HG03139 (cell line): Measurements from ENCODE around the gene RNU1-4.
"Not testable (repeated sequence)": the region's sequence is repeated elsewhere in the genome, so short reads cannot be mapped to it uniquely, and the experiment has no call there.

ENCODE experiments used
- ATAC-seq: cut with Tn5 transposase; IDR thresholded peaks from one replicate; pipeline ENCODE4 v1.9.1; 2021; ENCODE audit not compliant: unreplicated experiment

RNU1-4 gene

GRCh38 chr1:16740047-16740964, at the start of gene RNU1-4:
TSS of gene RNU1-4 (plus strand) at chr1:16740516.
- peak; percentile 83 for ATAC-seq

GRCh38 chr1:16690971-16691682, 49.2 kb upstream of the RNU1-4 start:
- not testable (repeated sequence) for ATAC-seq

GRCh38 chr1:16692283-16692682, 48.0 kb upstream of the RNU1-4 start:
- ATAC-seq, result not testable (repeated sequence)

GRCh38 chr1:16692717-16693448, 47.4 kb upstream of the RNU1-4 start:
- not testable (repeated sequence) for ATAC-seq

- ATAC-seq, result not testable (repeated sequence)
Measured at GRCh38 chr1:16693449-16694307, 46.6 kb upstream of the RNU1-4 start.

- ATAC-seq, result not testable (repeated sequence)
Measured at GRCh38 chr1:16694308-16694702, 46.0 kb upstream of the RNU1-4 start.

GRCh38 chr1:16696507-16697150, 43.7 kb upstream of the RNU1-4 start:
- ATAC-seq, result not testable (repeated sequence)

GRCh38 chr1:16697152-16697551, 43.2 kb upstream of the RNU1-4 start:
- not testable (repeated sequence) for ATAC-seq

- not testable (repeated sequence) for ATAC-seq
Measured at GRCh38 chr1:16699440-16699839, 40.9 kb upstream of the RNU1-4 start.

GRCh38 chr1:16700138-16700895, 40.0 kb upstream of the RNU1-4 start:
- not testable (repeated sequence) for ATAC-seq

GRCh38 chr1:16701189-16701588, 39.1 kb upstream of the RNU1-4 start:
- ATAC-seq, result not testable (repeated sequence)

- not testable (repeated sequence) for ATAC-seq
Measured at GRCh38 chr1:16702280-16702679, 38.0 kb upstream of the RNU1-4 start.

GRCh38 chr1:16703141-16703540, 37.2 kb upstream of the RNU1-4 start:
- not testable (repeated sequence) for ATAC-seq

- ATAC-seq, result not testable (repeated sequence)
Measured at GRCh38 chr1:16703602-16704001, 36.7 kb upstream of the RNU1-4 start.

GRCh38 chr1:16704076-16704475, 36.2 kb upstream of the RNU1-4 start:
- ATAC-seq, result not testable (repeated sequence)

GRCh38 chr1:16704502-16705100, 35.7 kb upstream of the RNU1-4 start:
- not testable (repeated sequence) for ATAC-seq

- ATAC-seq, result not testable (repeated sequence)
Measured at GRCh38 chr1:16706302-16706701, 34.0 kb upstream of the RNU1-4 start.
